Measurements from ENCODE around the gene SCN1B. TPM values are rescaled to one million over a fixed set of nuclear protein-coding genes. Genes with fewer than 3 reads are reported as not detected.

SCN1B gene
- total RNA-seq, 4 donors from 2014 or later, result 8.3 to 15.7 (median 12.8) TPM

DNA sequence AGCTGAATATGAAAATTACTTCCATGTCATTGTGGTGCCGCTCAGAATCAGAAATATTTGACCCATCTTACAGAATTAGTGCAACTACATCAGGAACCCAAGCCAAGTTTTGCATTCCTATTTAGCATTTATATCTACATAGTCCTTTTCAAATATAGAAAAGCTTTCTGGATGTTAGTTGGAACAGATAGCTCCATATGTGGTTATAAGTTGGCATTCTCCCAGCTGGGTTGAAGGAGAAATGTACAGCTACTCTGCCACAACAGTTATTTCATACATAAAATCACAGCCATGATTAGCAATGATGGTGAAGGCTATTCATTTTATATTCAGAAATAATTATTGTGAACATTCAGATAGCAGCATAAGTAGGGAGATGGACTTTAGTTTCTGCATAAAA, 39.4 kb downstream of the SCN1B start:
- intact Hi-C loops (cut with DNase I), result loop anchor here (5.0 kb wide), 1 partner anchor 73 kb away; the partner anchor contains the start of gene FXYD7

DNA sequence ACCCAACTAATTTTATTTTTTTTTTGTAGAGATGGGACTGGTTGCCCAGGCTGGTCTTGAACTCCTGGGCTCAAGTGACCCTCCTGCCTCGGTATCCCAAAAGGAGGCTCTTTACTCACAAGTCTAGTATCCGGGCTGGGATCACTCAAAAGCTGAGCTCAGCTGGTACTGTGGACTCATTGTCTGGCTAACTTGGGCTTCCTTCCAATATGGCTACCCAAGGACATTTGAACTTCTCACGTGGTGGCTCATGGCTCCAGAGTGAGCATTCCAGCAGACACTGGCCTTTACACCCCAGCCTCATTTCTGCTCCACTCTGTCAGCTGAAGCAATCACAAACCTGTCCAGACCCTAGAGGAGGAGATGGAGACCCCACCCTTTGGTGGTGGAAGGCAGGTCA, 40.2 kb downstream of the SCN1B start:
- Histone ChIP-seq H3K4me1 (peaks cover 0 to 4% (median 2%) of the 10 kb centered on the region in 4 donors), H3K36me3 (no peaks in the 10 kb centered on the region), H3K27ac (replicated peaks in 1 of 4) (no peak overlapping the region), H3K27me3 (peaks cover 0 to 19% (median 0%) of the 10 kb centered on the region in 4 donors), H3K4me3 (no peak overlapping the region), H3K9me3 (peaks cover 0 to 9% (median 7%) of the 10 kb centered on the region in 4 donors)
- DNase-seq (ENCODE audit: extremely low spot score), result no peak
- TF ChIP-seq, protein P1, sequence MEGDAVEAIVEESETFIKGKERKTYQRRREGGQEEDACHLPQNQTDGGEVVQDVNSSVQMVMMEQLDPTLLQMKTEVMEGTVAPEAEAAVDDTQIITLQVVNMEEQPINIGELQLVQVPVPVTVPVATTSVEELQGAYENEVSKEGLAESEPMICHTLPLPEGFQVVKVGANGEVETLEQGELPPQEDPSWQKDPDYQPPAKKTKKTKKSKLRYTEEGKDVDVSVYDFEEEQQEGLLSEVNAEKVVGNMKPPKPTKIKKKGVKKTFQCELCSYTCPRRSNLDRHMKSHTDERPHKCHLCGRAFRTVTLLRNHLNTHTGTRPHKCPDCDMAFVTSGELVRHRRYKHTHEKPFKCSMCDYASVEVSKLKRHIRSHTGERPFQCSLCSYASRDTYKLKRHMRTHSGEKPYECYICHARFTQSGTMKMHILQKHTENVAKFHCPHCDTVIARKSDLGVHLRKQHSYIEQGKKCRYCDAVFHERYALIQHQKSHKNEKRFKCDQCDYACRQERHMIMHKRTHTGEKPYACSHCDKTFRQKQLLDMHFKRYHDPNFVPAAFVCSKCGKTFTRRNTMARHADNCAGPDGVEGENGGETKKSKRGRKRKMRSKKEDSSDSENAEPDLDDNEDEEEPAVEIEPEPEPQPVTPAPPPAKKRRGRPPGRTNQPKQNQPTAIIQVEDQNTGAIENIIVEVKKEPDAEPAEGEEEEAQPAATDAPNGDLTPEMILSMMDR (IDR thresholded peaks at IDR 0.05), result no peak
- TF ChIP-seq POLR2A (IDR thresholded peaks at IDR 0.05; ENCODE audit: low read depth) (no peak), EP300 (IDR thresholded peaks at IDR 0.05) (no peak), POLR2AphosphoS5 (IDR thresholded peaks at IDR 0.05) (no peak)
- WGBS, result 83% methylated on average over 3 of the region's 3 CpGs
- intact Hi-C loops (cut with DNase I), result no loop called here

More for the DNA sequence above, 39.4 kb downstream of the SCN1B start:
- no peak for DNase-seq (ENCODE audit: extremely low spot score)
- no peak for TF ChIP-seq EP300 (IDR thresholded peaks at IDR 0.05)
- TF ChIP-seq, protein P1 (IDR thresholded peaks at IDR 0.05), result no peak
- no peak for TF ChIP-seq POLR2A (IDR thresholded peaks at IDR 0.05; ENCODE audit: low read depth)
- no peak for TF ChIP-seq POLR2AphosphoS5 (IDR thresholded peaks at IDR 0.05)
- no peak overlapping the region for H3K27ac ChIP-seq (replicated peaks in 1 of 4)
- H3K4me3 ChIP-seq, result no peak overlapping the region
- WGBS, result 33% methylated on average over 1 of the region's 1 CpG
- peaks cover 0 to 23% (median 0%) of the 10 kb centered on the region in 4 donors for H3K27me3 ChIP-seq
- peaks cover 0 to 4% (median 2%) of the 10 kb centered on the region in 4 donors for H3K4me1 ChIP-seq
- H3K36me3 ChIP-seq, result no peaks in the 10 kb centered on the region
- peaks cover 0 to 9% (median 7%) of the 10 kb centered on the region in 4 donors for H3K9me3 ChIP-seq

DNA sequence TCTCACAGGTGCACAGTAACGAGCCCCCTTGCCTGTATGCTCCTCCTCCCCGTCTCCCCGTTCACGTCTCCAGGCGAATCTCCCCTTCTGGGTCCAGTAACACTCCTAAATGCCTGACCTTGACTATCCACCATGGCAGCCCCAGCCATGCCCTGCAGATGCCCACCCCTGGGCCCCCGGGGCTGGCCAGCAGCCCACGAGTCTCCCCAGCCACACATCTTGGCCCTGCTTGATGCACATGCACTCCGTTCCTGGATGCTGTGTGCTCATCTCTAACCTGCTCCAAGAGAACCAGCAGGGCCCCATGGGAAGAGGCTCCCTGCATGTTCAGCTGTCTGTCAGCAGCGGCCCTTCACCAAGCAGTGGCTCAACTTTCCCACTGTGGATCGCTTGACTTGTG, 43.2 kb downstream of the SCN1B start:
- Histone ChIP-seq H3K27me3 (peaks cover 0 to 2% (median 0%) of the 10 kb centered on the region in 4 donors), H3K27ac (replicated peaks in 1 of 4) (no peak overlapping the region), H3K9me3 (peaks cover 0 to 9% (median 7%) of the 10 kb centered on the region in 4 donors), H3K4me3 (no peak overlapping the region), H3K36me3 (no peaks in the 10 kb centered on the region), H3K4me1 (no peaks in the 10 kb centered on the region)
- no peak for TF ChIP-seq POLR2A (IDR thresholded peaks at IDR 0.05; ENCODE audit: low read depth)
- TF ChIP-seq, protein P1 (IDR thresholded peaks at IDR 0.05), result no peak
- TF ChIP-seq POLR2AphosphoS5 (IDR thresholded peaks at IDR 0.05), result no peak
- TF ChIP-seq EP300 (IDR thresholded peaks at IDR 0.05), result no peak
- intact Hi-C loops (cut with DNase I), result no loop called here
- DNase-seq (ENCODE audit: extremely low spot score), result no peak
- 71% methylated on average over 8 of the region's 10 CpGs for WGBS

DNA sequence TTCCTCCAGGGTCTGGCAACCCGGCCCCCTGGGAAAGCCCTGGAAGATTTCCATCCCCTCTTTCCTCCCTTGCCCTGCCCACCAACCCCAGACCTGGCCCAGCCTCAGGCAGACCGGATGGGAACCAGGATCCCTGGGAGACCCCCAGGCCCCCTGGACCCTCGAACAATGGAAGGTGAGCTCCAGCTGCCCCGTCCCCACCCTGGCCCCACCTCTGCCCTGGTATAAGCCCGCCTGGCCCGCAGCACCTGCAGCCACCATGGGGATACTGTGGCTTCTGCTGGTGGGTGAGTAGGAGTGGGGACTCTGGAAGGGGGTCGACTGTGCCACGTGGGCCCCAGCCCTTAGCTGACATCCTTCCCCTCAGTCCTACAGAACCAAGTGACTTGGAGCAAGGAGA, 43.7 kb downstream of the SCN1B start:
- intact Hi-C loops (cut with DNase I), result no loop called here
- TF ChIP-seq EP300 (IDR thresholded peaks at IDR 0.05) (no peak), POLR2AphosphoS5 (IDR thresholded peaks at IDR 0.05) (no peak), POLR2A (IDR thresholded peaks at IDR 0.05; ENCODE audit: low read depth) (no peak)
- TF ChIP-seq, protein P1 (IDR thresholded peaks at IDR 0.05), result no peak
- DNase-seq (ENCODE audit: extremely low spot score), result no peak

More for the DNA sequence above, 43.7 kb downstream of the SCN1B start:
- no peaks in the 10 kb centered on the region for H3K4me1 ChIP-seq
- no peaks in the 10 kb centered on the region for H3K27me3 ChIP-seq
- peaks cover 0 to 9% (median 7%) of the 10 kb centered on the region in 4 donors for H3K9me3 ChIP-seq
- no peak overlapping the region for H3K27ac ChIP-seq (replicated peaks in 1 of 4)
- WGBS, result 88% methylated on average over 6 of the region's 8 CpGs
- no peak overlapping the region for H3K4me3 ChIP-seq
- no peaks in the 10 kb centered on the region for H3K36me3 ChIP-seq
